PC-3 (cell line): ENCODE data around the gene SLC9A9. TPM values are rescaled to one million over a fixed set of nuclear protein-coding genes. Genes with fewer than 3 reads are reported as not detected.

Source experiments
- ATAC-seq: fragments of 200-7000 bp; cut with Tn5 transposase; 2 replicates; pipeline ENCODE4 v1.9.1; 2020; ENCODE audit warnings: mild to moderate bottlenecking, moderate library complexity
- BruUV-seq: library from RNA; stranded (reverse); fragments of 400-500 nt; replicated peaks from 2 replicates; lab custom pipeline; 2021; lab: Mats Ljungman, UMichigan
- CTCF ChIA-PET: fragments of 300-600 bp; sonication (Branson Sonifier 250); formaldehyde crosslinking; loops from one replicate; lab custom pipeline; 2022; ENCODE audit warnings: antibody characterized with exemption; lab: Charles Lee
- POLR2A ChIA-PET: fragments of 300-600 bp; sonication (Branson Sonifier 250); formaldehyde crosslinking; loops from one replicate; lab custom pipeline; 2022; ENCODE audit warnings: antibody characterized with exemption; ENCODE audit not compliant: unreplicated experiment; lab: Charles Lee
- DNase-seq: peaks from one replicate; pipeline ENCODE4 v3.0.0-alpha.2; 2015
- H2AFZ ChIP-seq: fragments of 300-600 bp; sonication (generic); 2 replicates; pipeline ENCODE4 v1.6.0; 2016; ENCODE audit warnings: antibody characterized with exemption, low read length
- H3F3A ChIP-seq: fragments of 300-600 bp; sonication (generic); one replicate; pipeline ENCODE4 v1.6.0; 2017; ENCODE audit warnings: antibody characterized with exemption, low read length, control low read depth, mild to moderate bottlenecking; ENCODE audit not compliant: unreplicated experiment
- H3K27ac ChIP-seq: fragments of 300-600 bp; sonication (generic); 2 replicates; pipeline ENCODE4 v1.5.1; 2016; ENCODE audit warnings: mild to moderate bottlenecking, low read length
- H3K27me3 ChIP-seq: fragments of 300-600 bp; sonication (generic); 2 replicates; pipeline ENCODE4 v1.6.1; 2016; ENCODE audit warnings: low read length, mixed read lengths
- H3K36me3 ChIP-seq: fragments of 300-600 bp; sonication (generic); 2 replicates; pipeline ENCODE4 v1.6.1; 2016; ENCODE audit warnings: low read depth, mixed run types, low read length, mixed read lengths
- H3K4me1 ChIP-seq: fragments of 300-600 bp; sonication (generic); 2 replicates; pipeline ENCODE4 v1.5.1; 2016; ENCODE audit warnings: low read length; ENCODE audit not compliant: insufficient read depth
- H3K4me2 ChIP-seq: fragments of 300-600 bp; sonication (generic); 2 replicates; pipeline ENCODE4 v1.6.0; 2016; ENCODE audit warnings: low read length
- H3K4me3 ChIP-seq: fragments of 300-600 bp; sonication (generic); 2 replicates; pipeline ENCODE4 v1.5.1; 2016; ENCODE audit warnings: mild to moderate bottlenecking, low read length, mixed read lengths
- H3K79me2 ChIP-seq: fragments of 300-600 bp; sonication (generic); 2 replicates; pipeline ENCODE4 v1.6.1; 2017; ENCODE audit warnings: low read length, mixed read lengths
- H3K9ac ChIP-seq: fragments of 300-600 bp; sonication (generic); 2 replicates; pipeline ENCODE4 v1.6.0; 2016; ENCODE audit warnings: mild to moderate bottlenecking, low read length
- H3K9me2 ChIP-seq: fragments of 300-600 bp; sonication (generic); replicated peaks from 2 replicates; pipeline ENCODE4 v1.6.1; 2016; ENCODE audit warnings: mixed run types, low read length, mixed read lengths
- H3K9me3 ChIP-seq: fragments of 300-600 bp; sonication (generic); 2 replicates; pipeline ENCODE4 v1.6.1; 2016; ENCODE audit warnings: low read length, mixed read lengths
- H4K20me1 ChIP-seq: fragments of 300-600 bp; sonication (generic); 2 replicates; pipeline ENCODE4 v1.6.1; 2016; ENCODE audit warnings: low read length, mixed read lengths
- CTCF ChIP-seq: fragments of 300-600 bp; sonication (generic); conservative IDR thresholded peaks from 2 replicates; pipeline ENCODE4 v1.5.1; 2017; ENCODE audit warnings: antibody characterized with exemption, low read depth, mild to moderate bottlenecking, low read length
- EZH2 ChIP-seq: fragments of 300-600 bp; sonication (generic); IDR thresholded peaks from one replicate; pipeline ENCODE4 v1.6.1; 2017; ENCODE audit warnings: antibody characterized with exemption, mild to moderate bottlenecking, low read length; ENCODE audit not compliant: unreplicated experiment
- EZH2phosphoT487 ChIP-seq: fragments of 300-600 bp; sonication (generic); IDR thresholded peaks from 2 replicates; pipeline ENCODE4 v1.6.1; 2018; ENCODE audit warnings: mild to moderate bottlenecking, antibody characterized with exemption, low read length, borderline replicate concordance
- intact Hi-C: fragments of 100-400 bp; cut with micrococcal nuclease; formaldehyde crosslinking; loops from 2 replicates; pipeline ENCODE4 v1.9.0; 2023
- total RNA-seq: library from RNA; depleted of rRNA; stranded (reverse); fragments of >200 nt; gene quantifications from 2 replicates; pipeline ENCODE4 v1.2.3, GENCODE V29; 2014

SLC9A9 gene
- total RNA-seq, 1 experiment from 2014 or later: 0.07 TPM

DNA sequence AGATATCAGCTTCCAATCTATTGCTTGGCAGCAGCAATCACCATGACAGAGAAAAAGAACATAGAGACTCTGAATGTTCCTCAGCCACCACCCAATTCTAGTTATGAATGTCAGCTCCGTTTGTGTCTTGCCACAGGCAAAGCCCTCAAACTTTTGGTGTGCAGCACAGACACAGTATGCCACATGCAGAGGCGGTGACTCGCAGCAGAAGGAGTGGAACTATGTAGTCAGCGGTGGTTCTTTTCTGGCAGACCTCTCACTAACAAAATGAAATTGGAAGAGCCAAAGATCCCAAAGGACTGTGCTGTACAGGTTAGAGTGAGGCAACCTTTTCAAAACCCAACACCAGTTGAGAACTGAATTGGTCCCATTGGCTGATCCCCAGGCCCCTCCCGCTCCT lies 220.9 kb downstream of the SLC9A9 start:
- Histone ChIP-seq H3K4me2 (no peak overlapping the region), H3K27ac (no peak overlapping the region), H2AFZ (no peak overlapping the region), H3K27me3 (no peaks in the 10 kb centered on the region), H3K9me2 (no peaks in the 10 kb centered on the region), H4K20me1 (no peaks in the 10 kb centered on the region), H3K79me2 (no peaks in the 10 kb centered on the region), H3K4me1 (no peaks in the 10 kb centered on the region), H3K9ac (no peak overlapping the region), H3K9me3 (no peaks in the 10 kb centered on the region), H3K36me3 (no peaks in the 10 kb centered on the region), H3F3A (no peaks in the 10 kb centered on the region), H3K4me3 (no peak overlapping the region)
- POLR2A ChIA-PET: no interaction called here
- no TSS peak for BruUV-seq
- no peak for DNase-seq
- TF ChIP-seq EZH2 (no peak), EZH2phosphoT487 (no peak), CTCF (no peak)
- intact Hi-C loops: no loop called here
- peak; percentile 24; the same call in 1 of the 2 replicates for ATAC-seq
- CTCF ChIA-PET: no interaction called here

GRCh38 chr3:143619231-143619630 lies 229.0 kb downstream of the SLC9A9 start:
- Histone ChIP-seq H3K4me2 (no peak overlapping the region), H2AFZ (no peak overlapping the region), H3K4me1 (no peaks in the 10 kb centered on the region), H4K20me1 (no peaks in the 10 kb centered on the region), H3K9me3 (no peaks in the 10 kb centered on the region), H3F3A (no peaks in the 10 kb centered on the region), H3K27ac (no peak overlapping the region), H3K9me2 (no peaks in the 10 kb centered on the region), H3K36me3 (no peaks in the 10 kb centered on the region), H3K79me2 (no peaks in the 10 kb centered on the region), H3K4me3 (no peak overlapping the region), H3K9ac (no peak overlapping the region), H3K27me3 (no peaks in the 10 kb centered on the region)
- POLR2A ChIA-PET: no interaction called here
- no peak for DNase-seq
- TF ChIP-seq CTCF: no peak
- no peak for TF ChIP-seq EZH2
- TF ChIP-seq EZH2phosphoT487: no peak
- no peak for ATAC-seq
- CTCF ChIA-PET: no interaction called here
- intact Hi-C loops: no loop called here
- no TSS peak for BruUV-seq

GRCh38 chr3:143617050-143617449 lies 231.2 kb downstream of the SLC9A9 start:
- BruUV-seq: no TSS peak

More at GRCh38 chr3:143617050-143617449, 231.2 kb downstream of the SLC9A9 start:
- Histone ChIP-seq H3K4me3 (no peak overlapping the region), H3K27ac (no peak overlapping the region), H2AFZ (no peak overlapping the region), H3K9me3 (no peaks in the 10 kb centered on the region), H3K4me2 (no peak overlapping the region), H3K27me3 (no peaks in the 10 kb centered on the region), H3K9ac (no peak overlapping the region), H3K79me2 (no peaks in the 10 kb centered on the region), H3F3A (no peaks in the 10 kb centered on the region), H3K4me1 (no peaks in the 10 kb centered on the region), H3K9me2 (no peaks in the 10 kb centered on the region), H4K20me1 (no peaks in the 10 kb centered on the region), H3K36me3 (no peaks in the 10 kb centered on the region)
- ATAC-seq (no peak), DNase-seq (no peak)
- intact Hi-C loops: no loop called here
- ChIA-PET CTCF (no interaction called here), POLR2A (no interaction called here)
- TF ChIP-seq EZH2phosphoT487 (no peak), CTCF (no peak), EZH2 (no peak)
